CD4-positive, alpha-beta memory T cell (primary cell): ENCODE data around the gene FAM3C. TPM values are rescaled to one million over a fixed set of nuclear protein-coding genes. Genes with fewer than 3 reads are reported as not detected.

Experiments used
- CTCF ChIA-PET: fragments of 350-600 bp; sonication (Branson Sonifier 250); formaldehyde crosslinking; loops from one replicate; lab custom pipeline; 2021; ENCODE audit warnings: inconsistent platforms; ENCODE audit not compliant: partially characterized antibody; lab: Charles Lee
- POLR2A ChIA-PET: fragments of 350-600 bp; sonication (Branson Sonifier 250); formaldehyde crosslinking; loops from one replicate; lab custom pipeline; 2021; ENCODE audit not compliant: partially characterized antibody; lab: Charles Lee
- DNase-seq, 5 donors: peaks; one replicate each; pipeline versions ENCODE4 v3.0.0 to v3.0.0-alpha.2; 2020 to 2022; ENCODE audit warnings: mixed read lengths in 1 of 5
- H3K27ac ChIP-seq: one replicate; pipeline ENCODE4 v1.7.0; 2013; ENCODE audit warnings: low read depth, low read length
- H3K27me3 ChIP-seq: 2 replicates; pipeline ENCODE4 v1.7.0; 2013; ENCODE audit warnings: mild to moderate bottlenecking, low read length, moderate library complexity; ENCODE audit not compliant: insufficient read depth
- H3K36me3 ChIP-seq: 2 replicates; pipeline ENCODE4 v1.7.0; 2013; ENCODE audit warnings: mild to moderate bottlenecking, low read length, moderate library complexity; ENCODE audit not compliant: insufficient read depth
- H3K4me1 ChIP-seq: 2 replicates; pipeline ENCODE4 v1.7.0; 2013; ENCODE audit warnings: mild to moderate bottlenecking, low read length, moderate library complexity; ENCODE audit not compliant: insufficient read depth
- H3K4me3 ChIP-seq, 2 donors: one replicate each; pipeline ENCODE4 v1.7.0; 2013; ENCODE audit warnings: low read length in 2 of 2, mild to moderate bottlenecking in 1 of 2
- H3K9me3 ChIP-seq, 2 donors: one replicate each; pipeline ENCODE4 v1.7.0; 2013; ENCODE audit warnings: low read length in 2 of 2, control low read depth in 1 of 2; ENCODE audit not compliant: control insufficient read depth in 1 of 2
- H3K27ac Mint-ChIP-seq, 7 donors: one replicate each; pipeline ENCODE4 v1.8.0; 2020 to 2021; ENCODE audit warnings: mixed read lengths in 7 of 7, mild to moderate bottlenecking in 6 of 7, inconsistent platforms in 3 of 7, moderate library complexity in 3 of 7
- H3K27me3 Mint-ChIP-seq, 2 donors: one replicate each; pipeline ENCODE4 v1.8.0; 2020 to 2021; ENCODE audit warnings: mixed read lengths in 2 of 2
- H3K36me3 Mint-ChIP-seq, 2 donors: one replicate each; pipeline ENCODE4 v1.8.0; 2020 to 2021; ENCODE audit warnings: mixed read lengths in 2 of 2, inconsistent platforms in 1 of 2, mild to moderate bottlenecking in 1 of 2
- H3K4me1 Mint-ChIP-seq, 4 donors: one replicate each; pipeline ENCODE4 v1.8.0; 2020 to 2021; ENCODE audit warnings: mixed read lengths in 4 of 4, mild to moderate bottlenecking in 1 of 4
- H3K4me3 Mint-ChIP-seq, 8 donors: one replicate each; pipeline ENCODE4 v1.8.0; 2020 to 2021; ENCODE audit warnings: mixed read lengths in 8 of 8, mild to moderate bottlenecking in 7 of 8, moderate library complexity in 6 of 8, inconsistent platforms in 3 of 8
- H3K9me3 Mint-ChIP-seq, 8 donors: one replicate each; pipeline ENCODE4 v1.8.0; 2020 to 2021; ENCODE audit warnings: mixed read lengths in 8 of 8, mild to moderate bottlenecking in 5 of 8, inconsistent platforms in 3 of 8, moderate library complexity in 1 of 8
- intact Hi-C: fragments of 100-400 bp; cut with micrococcal nuclease; formaldehyde crosslinking; loops from one replicate; pipeline ENCODE4 v1.15.1; 2023
- polyA plus RNA-seq, 2 donors: library from polyadenylated mRNA; unstranded; fragments of 300-500 nt; fragmentation: Illumina TruSeq; gene quantifications; one replicate each; pipeline ENCODE4 v1.2.3, GENCODE V29; 2021
- total RNA-seq, 2 experiments: library from RNA; stranded (reverse); gene quantifications; one replicate each; pipeline ENCODE4 v1.2.3, GENCODE V29; 2021

FAM3C gene
- total and polyA plus RNA-seq, 4 experiments from 2014 or later = 8.8 to 20.9 (median 17.7) TPM

DNA sequence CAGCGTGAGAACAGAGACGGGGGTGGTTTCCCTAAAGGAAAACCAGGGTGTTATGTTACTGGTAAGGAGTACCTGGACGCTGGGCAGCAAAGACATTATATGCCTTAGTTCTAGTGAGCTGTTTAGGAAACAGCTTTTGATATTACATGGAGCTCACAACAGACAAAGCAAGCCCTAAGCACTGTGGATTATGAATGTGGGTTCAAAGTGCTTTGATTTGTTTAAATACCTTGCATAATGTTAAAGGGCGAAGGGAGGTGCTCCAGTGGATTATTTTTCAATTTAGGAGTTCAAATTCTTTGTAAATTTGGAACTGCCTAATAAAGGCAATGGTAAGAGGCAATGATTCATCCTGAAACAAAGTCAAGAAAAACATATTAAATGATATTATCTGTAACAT is 53.5 kb downstream of the FAM3C start:
- ChIA-PET POLR2A (no interaction called here), CTCF (no interaction called here)
- no peaks in the 10 kb centered on the region for H3K9me3 Mint-ChIP-seq
- H3K36me3 Mint-ChIP-seq = peaks cover 17 to 22% of the 10 kb centered on the region in 2 donors
- intact Hi-C loops = no loop called here
- H3K27ac Mint-ChIP-seq = no peak overlapping the region
- Histone ChIP-seq H3K9me3 (no peaks in the 10 kb centered on the region), H3K27ac (no peak overlapping the region), H3K4me1 (no peaks in the 10 kb centered on the region), H3K4me3 (no peak overlapping the region), H3K36me3 (no peaks in the 10 kb centered on the region), H3K27me3 (no peaks in the 10 kb centered on the region)
- no peaks in the 10 kb centered on the region for H3K27me3 Mint-ChIP-seq
- H3K4me1 Mint-ChIP-seq = no peaks in the 10 kb centered on the region
- no peak for DNase-seq
- no peak overlapping the region for H3K4me3 Mint-ChIP-seq

DNA sequence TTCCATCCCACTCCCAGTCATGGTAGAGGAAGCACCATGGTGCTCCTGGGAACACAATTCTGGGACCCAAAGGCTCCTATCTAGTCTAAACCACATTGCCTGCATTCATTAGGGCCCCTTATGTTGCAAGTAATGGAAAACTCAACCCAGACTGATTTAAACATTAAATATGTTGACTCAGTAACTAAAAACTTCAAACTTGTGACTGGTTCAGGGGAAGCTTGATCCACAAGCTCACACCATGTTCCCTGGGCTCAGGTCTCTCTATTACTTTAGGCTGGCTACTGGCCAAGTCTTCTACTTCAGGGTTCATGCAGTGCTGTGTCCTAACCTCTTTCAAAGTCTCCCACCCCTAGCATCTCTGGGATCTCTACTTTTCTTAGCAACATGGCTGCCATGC is 54.2 kb downstream of the FAM3C start:
- intact Hi-C loops = no loop called here
- Mint-ChIP-seq H3K4me1 (no peaks in the 10 kb centered on the region), H3K27me3 (no peaks in the 10 kb centered on the region), H3K4me3 (no peak overlapping the region), H3K36me3 (peaks cover 11 to 15% of the 10 kb centered on the region in 2 donors), H3K27ac (no peak overlapping the region), H3K9me3 (no peaks in the 10 kb centered on the region)
- H3K9me3 ChIP-seq = no peaks in the 10 kb centered on the region
- ChIA-PET CTCF (no interaction called here), POLR2A (no interaction called here)
- no peaks in the 10 kb centered on the region for H3K36me3 ChIP-seq
- no peak overlapping the region for H3K4me3 ChIP-seq
- no peak for DNase-seq
- H3K4me1 ChIP-seq = no peaks in the 10 kb centered on the region
- H3K27me3 ChIP-seq = no peaks in the 10 kb centered on the region
- no peak overlapping the region for H3K27ac ChIP-seq

DNA sequence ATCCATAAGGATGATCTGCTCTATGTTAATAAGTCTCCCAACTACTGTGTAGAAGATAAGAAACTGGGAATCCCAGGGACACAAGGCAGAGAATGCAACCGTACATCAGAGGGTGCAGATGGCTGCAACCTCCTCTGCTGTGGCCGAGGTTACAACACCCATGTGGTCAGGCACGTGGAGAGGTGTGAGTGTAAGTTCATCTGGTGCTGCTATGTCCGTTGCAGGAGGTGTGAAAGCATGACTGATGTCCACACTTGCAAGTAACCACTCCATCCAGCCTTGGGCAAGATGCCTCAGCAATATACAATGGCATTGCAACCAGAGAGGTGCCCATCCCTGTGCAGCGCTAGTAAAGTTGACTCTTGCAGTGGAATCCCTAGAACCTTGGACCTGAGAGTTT is 57.0 kb downstream of the FAM3C start:
- H3K36me3 ChIP-seq = no peaks in the 10 kb centered on the region
- peaks cover 5 to 14% of the 10 kb centered on the region in 2 donors for H3K36me3 Mint-ChIP-seq
- no peaks in the 10 kb centered on the region for H3K27me3 ChIP-seq
- H3K4me3 ChIP-seq = no peak overlapping the region
- no peaks in the 10 kb centered on the region for H3K9me3 ChIP-seq
- no peaks in the 10 kb centered on the region for H3K4me1 Mint-ChIP-seq
- ChIA-PET POLR2A (no interaction called here), CTCF (no interaction called here)
- no peaks in the 10 kb centered on the region for H3K4me1 ChIP-seq
- DNase-seq = no peak
- no peak overlapping the region for H3K4me3 Mint-ChIP-seq
- H3K9me3 Mint-ChIP-seq = no peaks in the 10 kb centered on the region
- intact Hi-C loops = no loop called here
- peak overlapping the region in 1 of 7 donors; percentile 57 for H3K27ac Mint-ChIP-seq
- no peak overlapping the region for H3K27ac ChIP-seq
- no peaks in the 10 kb centered on the region for H3K27me3 Mint-ChIP-seq

DNA sequence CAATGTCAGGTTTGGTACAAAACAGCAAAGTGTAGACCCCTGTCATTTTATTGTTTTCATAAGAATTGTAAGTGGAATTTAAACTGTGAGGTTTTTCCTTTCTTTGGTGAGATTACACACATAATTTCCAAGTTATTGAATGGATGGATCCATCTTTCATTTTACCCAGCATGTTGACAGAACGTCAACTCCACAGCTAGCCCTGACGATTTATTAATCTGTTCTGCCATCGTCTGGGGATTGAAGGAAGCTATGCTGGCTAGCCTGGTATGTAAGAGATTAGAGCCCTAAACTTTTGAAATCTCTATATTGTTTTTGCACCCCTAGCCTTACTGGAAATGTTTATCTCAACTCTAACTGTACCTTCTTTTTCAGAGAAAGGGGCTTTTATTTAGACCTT is 58.7 kb downstream of the FAM3C start:
- H3K36me3 ChIP-seq = no peaks in the 10 kb centered on the region
- intact Hi-C loops = no loop called here
- Mint-ChIP-seq H3K36me3 (peaks cover under 1 to 10% of the 10 kb centered on the region in 2 donors), H3K4me1 (no peaks in the 10 kb centered on the region), H3K27me3 (no peaks in the 10 kb centered on the region), H3K9me3 (no peaks in the 10 kb centered on the region), H3K4me3 (no peak overlapping the region), H3K27ac (no peak overlapping the region)
- no peaks in the 10 kb centered on the region for H3K4me1 ChIP-seq
- no peaks in the 10 kb centered on the region for H3K27me3 ChIP-seq
- H3K9me3 ChIP-seq = no peaks in the 10 kb centered on the region
- no peak overlapping the region for H3K4me3 ChIP-seq
- POLR2A ChIA-PET = no interaction called here
- CTCF ChIA-PET = no interaction called here
- no peak overlapping the region for H3K27ac ChIP-seq
- no peak for DNase-seq

DNA sequence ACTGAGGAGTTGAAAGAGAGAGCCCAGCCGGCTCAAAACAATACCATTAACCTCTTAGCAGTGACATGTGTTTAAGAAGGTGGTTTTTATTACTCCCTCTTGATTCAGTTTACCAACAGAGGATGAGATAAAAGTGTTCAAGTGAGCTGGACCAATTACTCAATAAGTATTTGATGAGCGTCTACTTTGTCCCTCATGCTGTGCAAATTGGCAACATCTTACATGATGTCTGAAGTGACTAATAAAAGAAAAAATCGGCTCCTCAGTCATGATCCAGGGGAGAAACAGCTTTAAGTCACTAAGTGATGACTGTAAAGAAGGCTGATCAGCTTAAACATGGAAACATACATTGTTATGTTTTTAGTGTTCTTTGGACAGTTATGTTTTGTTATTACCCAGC is 59.5 kb downstream of the FAM3C start:
- H3K4me1 Mint-ChIP-seq = no peaks in the 10 kb centered on the region
- no peak for DNase-seq
- no peaks in the 10 kb centered on the region for H3K4me1 ChIP-seq
- ChIA-PET POLR2A (no interaction called here), CTCF (no interaction called here)
- no peaks in the 10 kb centered on the region for H3K9me3 ChIP-seq
- H3K4me3 Mint-ChIP-seq = no peak overlapping the region
- H3K27me3 ChIP-seq = no peaks in the 10 kb centered on the region
- intact Hi-C loops = no loop called here
- H3K36me3 Mint-ChIP-seq = peaks cover 0 to 4% of the 10 kb centered on the region in 2 donors
- peaks cover 0 to 5% of the 10 kb centered on the region in 2 donors for H3K27me3 Mint-ChIP-seq
- no peak overlapping the region for H3K27ac Mint-ChIP-seq
- no peaks in the 10 kb centered on the region for H3K36me3 ChIP-seq
- H3K27ac ChIP-seq = no peak overlapping the region
- H3K4me3 ChIP-seq = no peak overlapping the region
- no peaks in the 10 kb centered on the region for H3K9me3 Mint-ChIP-seq

DNA sequence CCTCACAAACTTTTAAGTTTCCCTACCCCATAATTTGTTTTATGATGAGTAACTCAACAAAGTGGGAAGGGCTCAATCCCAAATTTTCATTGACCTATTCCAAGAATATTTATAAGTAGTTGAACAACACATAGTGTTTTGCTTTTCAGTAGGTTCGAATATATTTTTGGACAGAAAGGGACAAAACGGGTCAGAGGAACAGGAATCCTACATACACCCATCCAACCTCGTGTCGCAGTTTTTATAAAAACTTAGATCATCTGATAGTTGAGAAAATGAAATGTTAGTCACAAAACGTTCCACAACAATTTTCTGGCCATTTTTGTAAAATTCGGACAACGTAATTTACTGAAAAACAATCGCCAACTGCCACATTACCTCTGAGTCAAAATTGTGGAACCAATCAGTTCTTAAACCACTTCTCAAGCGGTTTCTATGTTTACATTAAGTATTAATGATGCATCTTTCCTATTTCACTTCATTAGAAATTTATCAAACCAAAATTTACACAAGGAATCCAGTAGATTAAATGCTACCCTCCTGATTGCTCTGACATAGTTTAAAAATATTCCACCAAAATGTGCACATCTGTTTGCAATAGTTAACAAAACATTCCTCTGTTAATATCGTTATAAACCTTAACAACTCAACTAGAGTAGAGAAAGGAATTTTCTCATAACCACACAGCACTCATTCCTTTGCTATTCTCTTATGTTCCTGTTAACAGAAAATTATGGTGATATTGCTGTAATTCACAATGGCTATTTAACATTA is 61.0 kb downstream of the FAM3C start:
- intact Hi-C loops = no loop called here
- CTCF ChIA-PET = interaction anchor here (0.7 kb wide), 1 partner anchor 11 kb away, joined by 3 read pairs; no protein-coding TSS in a partner anchor
- Histone ChIP-seq H3K27ac (no peak overlapping the region), H3K36me3 (no peaks in the 10 kb centered on the region), H3K4me1 (peaks cover 5% of the 10 kb centered on the region), H3K27me3 (peaks cover 3% of the 10 kb centered on the region), H3K9me3 (no peaks in the 10 kb centered on the region), H3K4me3 (no peak overlapping the region)
- Mint-ChIP-seq H3K4me1 (peaks cover 0 to 5% (median 4%) of the 10 kb centered on the region in 4 donors), H3K36me3 (peaks cover 0 to 4% of the 10 kb centered on the region in 2 donors), H3K4me3 (no peak overlapping the region), H3K9me3 (no peaks in the 10 kb centered on the region), H3K27me3 (peaks cover 7 to 9% of the 10 kb centered on the region in 2 donors), H3K27ac (no peak overlapping the region)
- POLR2A ChIA-PET = no interaction called here
- DNase-seq = no peak

DNA sequence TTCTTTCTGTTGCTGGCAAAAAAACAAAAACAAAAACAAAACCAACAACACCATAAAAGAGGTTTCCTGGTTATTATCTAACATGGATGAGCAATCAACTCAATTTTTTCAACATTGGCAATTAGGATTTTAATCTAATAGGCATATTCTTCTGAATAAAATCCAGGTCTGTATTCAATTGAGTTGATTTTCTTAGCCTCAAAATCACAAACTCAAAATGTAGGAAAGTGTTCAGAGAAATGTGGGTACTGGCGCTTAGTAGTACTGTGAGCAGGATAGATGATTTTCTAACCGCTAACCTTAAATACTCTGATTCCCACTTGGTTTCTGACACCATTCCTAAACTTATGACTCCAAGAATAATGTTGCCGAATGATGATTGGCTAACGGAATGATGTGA is 61.7 kb downstream of the FAM3C start:
- H3K4me1 Mint-ChIP-seq = peaks cover 0 to 11% (median 7%) of the 10 kb centered on the region in 4 donors

More for the DNA sequence above, 61.7 kb downstream of the FAM3C start:
- intact Hi-C loops = no loop called here
- peaks cover 10 to 12% of the 10 kb centered on the region in 2 donors for H3K27me3 Mint-ChIP-seq
- peaks cover 12% of the 10 kb centered on the region for H3K4me1 ChIP-seq
- POLR2A ChIA-PET = no interaction called here
- peaks cover 3% of the 10 kb centered on the region for H3K27me3 ChIP-seq
- no peaks in the 10 kb centered on the region for H3K36me3 ChIP-seq
- no peak overlapping the region for H3K27ac Mint-ChIP-seq
- H3K36me3 Mint-ChIP-seq = peaks cover 0 to 4% of the 10 kb centered on the region in 2 donors
- H3K9me3 Mint-ChIP-seq = no peaks in the 10 kb centered on the region
- H3K4me3 Mint-ChIP-seq = no peak overlapping the region
- H3K4me3 ChIP-seq = no peak overlapping the region
- CTCF ChIA-PET = no interaction called here
- DNase-seq = no peak
- no peaks in the 10 kb centered on the region for H3K9me3 ChIP-seq
- H3K27ac ChIP-seq = no peak overlapping the region
